Measurements from ENCODE around the gene ARTN.

Gene ARTN

GRCh38 chr1:43912607-43913006 is 21.0 kb upstream of the ARTN start:
- ATAC-seq (replicated peaks) (no peak), DNase-seq (no peak)
- Mint-ChIP-seq H3K4me3 (no peak overlapping the region), H3K36me3 (peaks cover 4 to 17% of the 10 kb centered on the region in 2 donors), H3K27me3 (no peaks in the 10 kb centered on the region), H3K27ac (no peak overlapping the region), H3K4me1 (no peaks in the 10 kb centered on the region), H3K9me3 (no peaks in the 10 kb centered on the region)

GRCh38 chr1:43913051-43913501 is 20.5 kb upstream of the ARTN start:
- no peak for DNase-seq
- H3K27me3 Mint-ChIP-seq = no peaks in the 10 kb centered on the region
- H3K4me1 Mint-ChIP-seq = no peaks in the 10 kb centered on the region
- H3K36me3 Mint-ChIP-seq = peaks cover 3 to 12% of the 10 kb centered on the region in 2 donors
- no peaks in the 10 kb centered on the region for H3K9me3 Mint-ChIP-seq
- no peak for ATAC-seq (replicated peaks)
- no peak overlapping the region for H3K27ac Mint-ChIP-seq
- no peak overlapping the region for H3K4me3 Mint-ChIP-seq

GRCh38 chr1:43913666-43914360 is 19.8 kb upstream of the ARTN start:
- no peak overlapping the region for H3K27ac Mint-ChIP-seq
- no peaks in the 10 kb centered on the region for H3K4me1 Mint-ChIP-seq
- peaks cover 1 to 9% of the 10 kb centered on the region in 2 donors for H3K36me3 Mint-ChIP-seq
- no peak overlapping the region for H3K4me3 Mint-ChIP-seq
- H3K9me3 Mint-ChIP-seq = no peaks in the 10 kb centered on the region
- DNase-seq (no peak), ATAC-seq (replicated peaks) (no peak)
- H3K27me3 Mint-ChIP-seq = no peaks in the 10 kb centered on the region

- ATAC-seq (replicated peaks) (no peak), DNase-seq (no peak)
- no peaks in the 10 kb centered on the region for H3K27me3 Mint-ChIP-seq
- H3K27ac Mint-ChIP-seq = no peak overlapping the region
- H3K9me3 Mint-ChIP-seq = no peaks in the 10 kb centered on the region
- no peaks in the 10 kb centered on the region for H3K4me1 Mint-ChIP-seq
- no peak overlapping the region for H3K4me3 Mint-ChIP-seq
- no peaks in the 10 kb centered on the region for H3K36me3 Mint-ChIP-seq
Observed at GRCh38 chr1:43914576-43915525, 18.8 kb upstream of the ARTN start.

GRCh38 chr1:43919906-43920305 is 13.7 kb upstream of the ARTN start:
- ATAC-seq (replicated peaks) (no peak), DNase-seq (no peak)
- Mint-ChIP-seq H3K4me1 (no peaks in the 10 kb centered on the region), H3K9me3 (no peaks in the 10 kb centered on the region), H3K27ac (no peak overlapping the region), H3K36me3 (peaks cover 5 to 12% of the 10 kb centered on the region in 2 donors), H3K4me3 (no peak overlapping the region), H3K27me3 (no peaks in the 10 kb centered on the region)

GRCh38 chr1:43921022-43921421 is 12.6 kb upstream of the ARTN start:
- Mint-ChIP-seq H3K9me3 (no peaks in the 10 kb centered on the region), H3K4me1 (no peaks in the 10 kb centered on the region), H3K36me3 (peaks cover 8 to 18% of the 10 kb centered on the region in 2 donors), H3K4me3 (no peak overlapping the region), H3K27me3 (no peaks in the 10 kb centered on the region), H3K27ac (no peak overlapping the region)
- ATAC-seq (replicated peaks) = no peak
- no peak for DNase-seq

- ATAC-seq (replicated peaks) (no peak), DNase-seq (no peak)
- no peak overlapping the region for H3K4me3 Mint-ChIP-seq
- H3K4me1 Mint-ChIP-seq = peaks cover 0 to under 1% of the 10 kb centered on the region in 2 donors
- H3K27me3 Mint-ChIP-seq = no peaks in the 10 kb centered on the region
- peaks cover 12 to 24% of the 10 kb centered on the region in 2 donors for H3K36me3 Mint-ChIP-seq
- no peak overlapping the region for H3K27ac Mint-ChIP-seq
- no peaks in the 10 kb centered on the region for H3K9me3 Mint-ChIP-seq
Observed at GRCh38 chr1:43924516-43924915, 9.1 kb upstream of the ARTN start.

GRCh38 chr1:43925846-43926245 is 7.8 kb upstream of the ARTN start:
- Mint-ChIP-seq H3K4me3 (no peak overlapping the region), H3K9me3 (no peaks in the 10 kb centered on the region), H3K27me3 (no peaks in the 10 kb centered on the region), H3K27ac (no peak overlapping the region), H3K4me1 (peaks cover 0 to 2% of the 10 kb centered on the region in 2 donors), H3K36me3 (peaks cover 12 to 28% of the 10 kb centered on the region in 2 donors)
- DNase-seq = no peak
- no peak for ATAC-seq (replicated peaks)

GRCh38 chr1:43930168-43930948 is 3.2 kb upstream of the ARTN start:
- Mint-ChIP-seq H3K27ac (no peak overlapping the region), H3K4me3 (no peak overlapping the region), H3K9me3 (no peaks in the 10 kb centered on the region), H3K36me3 (peaks cover 17 to 23% of the 10 kb centered on the region in 2 donors), H3K27me3 (peaks cover 26 to 30% of the 10 kb centered on the region in 2 donors), H3K4me1 (peaks cover 17 to 24% of the 10 kb centered on the region in 2 donors)
- DNase-seq (no peak), ATAC-seq (replicated peaks) (peak; percentile 32 to 40)

- DNase-seq (no peak), ATAC-seq (replicated peaks) (no peak)
- Mint-ChIP-seq H3K4me3 (no peak overlapping the region), H3K36me3 (peaks cover 15 to 17% of the 10 kb centered on the region in 2 donors), H3K27me3 (peaks cover 29 to 35% of the 10 kb centered on the region in 2 donors), H3K4me1 (peaks cover 22 to 30% of the 10 kb centered on the region in 2 donors), H3K27ac (no peak overlapping the region), H3K9me3 (no peaks in the 10 kb centered on the region)
Observed at GRCh38 chr1:43930949-43931275, 2.7 kb upstream of the ARTN start.

GRCh38 chr1:43931711-43932660 is 1.6 kb upstream of the ARTN start:
- no peaks in the 10 kb centered on the region for H3K9me3 Mint-ChIP-seq
- peaks cover 11% of the 10 kb centered on the region in 2 donors for H3K36me3 Mint-ChIP-seq
- no peak overlapping the region for H3K4me3 Mint-ChIP-seq
- DNase-seq (no peak), ATAC-seq (replicated peaks) (no peak)
- peaks cover 25 to 36% of the 10 kb centered on the region in 2 donors for H3K4me1 Mint-ChIP-seq
- H3K27me3 Mint-ChIP-seq = peaks cover 32 to 39% of the 10 kb centered on the region in 2 donors
- no peak overlapping the region for H3K27ac Mint-ChIP-seq

GRCh38 chr1:43932786-43933385 is 715 bp upstream of the ARTN start:
- peak overlapping the region; percentile 10 for H3K27ac Mint-ChIP-seq

More at GRCh38 chr1:43932786-43933385, 715 bp upstream of the ARTN start:
- Mint-ChIP-seq H3K27me3 (peaks cover 32 to 39% of the 10 kb centered on the region in 2 donors), H3K9me3 (no peaks in the 10 kb centered on the region), H3K4me1 (peaks cover 25 to 36% of the 10 kb centered on the region in 2 donors), H3K36me3 (peaks cover 11% of the 10 kb centered on the region in 2 donors), H3K4me3 (peak overlapping the region; percentile 39 to 63)
- ATAC-seq (replicated peaks) (no peak), DNase-seq (no peak)

Data from stimulated activated naive B cell treated with anti-CD40 and anti-IgM and Interleukin-4, amounts not matched to agents 10 μg/mL and 1 μg/mL and 100 μg/mL, for 72 hours (primary cell).